BJ (cell line): Measurements from ENCODE around the gene DYNLT2. TPM values are rescaled to one million over a fixed set of nuclear protein-coding genes. Genes with fewer than 3 reads are reported as not detected.

Source experiments
- CTCF ChIA-PET: fragments of 350-600 bp; formaldehyde crosslinking; extraction: SDS; loops from one replicate; lab custom pipeline; 2021; ENCODE audit warnings: antibody characterized with exemption, inconsistent platforms; lab: Yijun Ruan, JAX
- POLR2A ChIA-PET: fragments of 300-600 bp; sonication (Branson Sonifier 250); formaldehyde crosslinking; extraction: SDS; loops from one replicate; lab custom pipeline; 2021; ENCODE audit warnings: antibody characterized with exemption; lab: Charles Lee
- DNase-seq: peaks from one replicate; pipeline ENCODE4 v3.0.0-alpha.2; 2011; ENCODE audit warnings: low read depth
- H3K27me3 ChIP-seq: 2 replicates; pipeline ENCODE4 v1.6.0; 2011; ENCODE audit warnings: low read length; ENCODE audit not compliant: control insufficient read depth, insufficient read depth
- H3K36me3 ChIP-seq: 2 replicates; pipeline ENCODE4 v1.5.1; 2011; ENCODE audit warnings: low read length; ENCODE audit not compliant: control insufficient read depth, insufficient read depth
- H3K4me3 ChIP-seq: 2 replicates; pipeline ENCODE4 v1.5.1; 2011; ENCODE audit warnings: low read depth, mild to moderate bottlenecking, control low read depth, low read length
- CTCF ChIP-seq: IDR thresholded peaks from 2 replicates; pipeline ENCODE4 v1.5.1; 2011; ENCODE audit warnings: low read depth, mild to moderate bottlenecking, control low read depth, inconsistent platforms, low read length, moderate library complexity; ENCODE audit not compliant: insufficient read depth
- polyA minus RNA-seq: library from RNA; depleted of rRNA, polyadenylated mRNA; stranded (reverse); fragments of >200 nt; gene quantifications from 2 replicates; pipeline ENCODE4 v1.2.3, GENCODE V29; 2011; rRNA and poly(A)+ RNA removed
- polyA plus RNA-seq: library from polyadenylated mRNA; depleted of rRNA; stranded (reverse); fragments of >200 nt; gene quantifications from 2 replicates; pipeline ENCODE4 v1.2.3, GENCODE V29; 2011; rRNA removed

DYNLT2 gene
- 0.31 and 0.32 TPM in 2 replicates for polyA plus RNA-seq
- polyA minus RNA-seq = 0.41 TPM in 1 of 2 replicates, not detected in the other

- Histone ChIP-seq H3K27me3 (no peaks in the 10 kb centered on the region), H3K4me3 (peak within 1 kb of the TSS; percentile 87), H3K36me3 (no peaks in the 10 kb centered on the region; the same call in 1 of the 2 replicates)
- DNase-seq = peak; percentile 68
- ChIA-PET POLR2A (no interaction called here), CTCF (interaction anchor here (1.0 to 1.1 kb wide), 2 partner anchors 48 to 80 kb away, joined by 3 read pairs; no protein-coding TSS in a partner anchor)
- peak; percentile 28; the same call in 1 of the 2 replicates for TF ChIP-seq CTCF
Measured at GRCh38 chr6:169751242-169752073, at the start of gene DYNLT2, which contains the start of gene ERMARD. TSS of gene DYNLT2 (minus strand) at chr6:169751572. CDS start at chr6:169751458, 114 bp downstream. TSS of gene ERMARD (plus strand) at chr6:169751622. CDS start at chr6:169751658, 36 bp downstream.

- CTCF ChIA-PET = interaction anchor here (0.8 to 3.6 kb wide), 2 partner anchors 11 to 729 kb away, joined by 3 to 20 read pairs; no protein-coding TSS in a partner anchor
Measured at GRCh38 chr6:169800668-169801395, 49.5 kb upstream of the DYNLT2 start.

GRCh38 chr6:169800116-169800667, 48.8 kb upstream of the DYNLT2 start:
- H3K36me3 ChIP-seq = no peaks in the 10 kb centered on the region
- no peak for TF ChIP-seq CTCF
- CTCF ChIA-PET = interaction anchor here (3.6 kb wide), 1 partner anchor 10 kb away, joined by 20 read pairs; no protein-coding TSS in a partner anchor
- H3K27me3 ChIP-seq = peaks cover under 1% of the 10 kb centered on the region
- POLR2A ChIA-PET = no interaction called here
- no peak for DNase-seq
- H3K4me3 ChIP-seq = no peak overlapping the region

More at GRCh38 chr6:169800668-169801395, 49.5 kb upstream of the DYNLT2 start:
- Histone ChIP-seq H3K4me3 (no peak overlapping the region), H3K36me3 (no peaks in the 10 kb centered on the region), H3K27me3 (peaks cover 2% of the 10 kb centered on the region; the same call in 1 of the 2 replicates)
- no peak for DNase-seq
- POLR2A ChIA-PET = no interaction called here
- no peak for TF ChIP-seq CTCF

- H3K4me3 ChIP-seq = no peak overlapping the region
- DNase-seq = no peak
- H3K36me3 ChIP-seq = no peaks in the 10 kb centered on the region
- TF ChIP-seq CTCF = no peak
- POLR2A ChIA-PET = no interaction called here
- H3K27me3 ChIP-seq = peaks cover 1% of the 10 kb centered on the region
- CTCF ChIA-PET = interaction anchor here (3.6 kb wide), 1 partner anchor 9 kb away, joined by 20 read pairs; no protein-coding TSS in a partner anchor
Measured at GRCh38 chr6:169799474-169799926, 48.1 kb upstream of the DYNLT2 start.
